ENCODE results near the gene HOPX.
"Not testable (repeated sequence)": the region's sequence is repeated elsewhere in the genome, so short reads cannot be mapped to it uniquely, and the experiment has no call there.

The HOPX gene

DNA sequence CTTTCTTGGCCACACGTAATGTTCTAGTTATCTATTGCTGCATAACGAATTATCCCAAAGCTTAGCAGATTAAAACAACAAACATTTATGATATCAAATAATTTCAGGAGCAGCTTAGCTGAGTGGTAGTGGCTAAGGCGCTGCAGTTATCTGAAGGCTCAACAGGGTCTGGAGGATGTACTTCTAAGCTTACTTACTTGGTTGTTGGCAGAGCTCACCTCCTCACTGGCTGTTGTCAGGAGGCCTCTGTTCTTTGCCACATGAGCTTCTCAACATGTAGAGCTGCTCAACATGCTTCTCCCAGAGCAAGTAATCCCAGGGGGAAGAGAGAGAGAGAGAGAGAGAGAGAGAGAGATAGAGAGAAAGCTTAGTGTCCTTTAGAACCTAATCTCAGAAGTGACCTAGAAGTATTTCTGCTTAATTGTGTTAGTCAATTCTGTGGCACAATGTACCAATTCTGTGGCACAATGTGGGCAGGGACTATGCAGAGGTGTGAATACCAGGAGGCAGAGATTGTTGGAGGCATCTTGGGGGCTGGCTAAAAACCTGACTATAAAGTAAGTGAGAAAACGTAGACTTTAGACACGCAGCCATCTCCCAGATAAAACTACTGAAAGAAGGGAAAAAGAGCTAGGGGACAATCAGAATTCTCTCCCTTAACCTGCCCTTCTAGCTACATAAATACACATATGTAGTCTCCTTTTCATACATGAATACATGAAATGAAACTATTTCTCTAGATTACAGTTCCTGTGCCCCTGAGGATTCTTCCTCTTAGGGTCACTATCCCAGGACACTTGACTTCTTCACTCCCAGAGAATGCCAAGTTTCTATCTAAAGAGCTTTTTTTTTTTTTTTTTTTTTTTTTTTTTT is 40.2 kb downstream of the HOPX start:
- in situ Hi-C loops (cut with HindIII; ENCODE audit: low pct_ligation_motif_present, low pct_unique_long_range_greater_than_20kb, low sequenced_read_pairs) = no loop called here
- DNase-seq = no peak

GRCh38 chr4:56637791-56638190 is 43.3 kb downstream of the HOPX start:
- in situ Hi-C loops (cut with HindIII; ENCODE audit: low pct_ligation_motif_present, low pct_unique_long_range_greater_than_20kb, low sequenced_read_pairs) = no loop called here
- no peak for DNase-seq

DNA sequence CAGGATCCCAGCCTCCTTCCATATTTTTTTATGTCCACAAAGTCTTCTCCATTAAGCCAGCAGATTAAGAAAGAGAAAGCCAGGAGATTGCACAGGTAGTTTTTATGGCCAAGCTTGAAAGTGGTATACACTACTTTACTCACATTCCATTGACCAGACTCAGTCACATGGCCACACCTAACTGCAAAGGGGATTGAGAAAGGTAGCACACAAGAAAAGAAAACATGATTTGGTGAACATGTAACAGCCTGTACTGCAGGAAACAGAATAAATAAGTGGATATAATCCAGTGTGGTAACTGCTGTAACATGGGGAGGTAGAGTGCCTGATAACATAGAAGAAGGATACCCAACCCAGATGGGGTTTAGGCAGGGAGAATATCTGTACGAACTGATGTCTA is 43.9 kb downstream of the HOPX start:
- in situ Hi-C loops (cut with HindIII; ENCODE audit: low pct_ligation_motif_present, low pct_unique_long_range_greater_than_20kb, low sequenced_read_pairs) = no loop called here
- DNase-seq = no peak

DNA sequence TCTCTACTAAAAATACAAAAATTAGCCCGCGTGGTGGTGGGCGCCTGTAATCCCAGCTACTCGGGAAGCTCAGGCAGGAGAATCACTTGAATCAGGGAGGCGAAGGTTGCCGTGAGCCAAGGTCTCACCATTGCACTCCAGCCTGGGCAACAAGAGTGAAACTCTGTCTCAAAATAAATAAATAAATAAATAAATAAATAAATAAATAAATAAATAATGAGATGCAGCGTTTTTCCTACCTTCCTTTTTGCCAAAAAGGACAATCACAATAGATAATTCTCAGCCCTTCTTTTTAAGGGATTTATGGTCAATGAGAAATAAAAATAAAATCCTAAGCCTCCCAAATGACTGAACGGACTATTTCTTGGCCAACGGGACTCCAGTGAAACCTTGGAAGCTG is 46.1 kb downstream of the HOPX start:
- DNase-seq; in situ Hi-C loops (cut with HindIII; ENCODE audit: low pct_ligation_motif_present, low pct_unique_long_range_greater_than_20kb, low sequenced_read_pairs): not testable (repeated sequence)

DNA sequence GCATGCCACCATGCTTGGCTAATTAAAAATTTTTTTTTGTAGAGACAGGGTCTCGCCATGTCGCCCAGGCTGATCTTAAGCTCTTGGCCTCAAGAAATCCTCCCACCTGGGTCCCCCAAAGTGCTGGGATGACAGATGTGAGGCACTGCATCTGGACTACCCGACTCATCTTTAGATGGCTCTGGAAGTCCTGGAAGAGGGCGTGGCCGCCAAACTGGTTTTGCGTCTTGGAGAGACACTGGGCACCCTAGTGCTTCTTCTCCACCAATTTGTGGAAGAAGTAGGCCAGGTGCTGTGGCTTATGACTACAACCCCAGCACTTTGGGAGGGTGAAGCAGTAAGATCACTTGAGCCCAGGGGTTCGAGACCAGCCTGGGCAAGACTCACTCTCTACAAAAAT is 47.6 kb downstream of the HOPX start:
- DNase-seq = no peak

GRCh38 chr4:56630876-56631666 is 50.0 kb downstream of the HOPX start:
- DNase-seq = no peak
- in situ Hi-C loops (cut with HindIII; ENCODE audit: low pct_ligation_motif_present, low pct_unique_long_range_greater_than_20kb, low sequenced_read_pairs) = no loop called here

More for the DNA sequence above, 47.6 kb downstream of the HOPX start:
- in situ Hi-C loops (cut with HindIII; ENCODE audit: low pct_ligation_motif_present, low pct_unique_long_range_greater_than_20kb, low sequenced_read_pairs) = no loop called here

- in situ Hi-C loops (cut with HindIII; ENCODE audit: low pct_ligation_motif_present, low pct_unique_long_range_greater_than_20kb, low sequenced_read_pairs) = no loop called here
- no peak for DNase-seq
Measured at GRCh38 chr4:56628592-56628991, 52.5 kb downstream of the HOPX start.

DNA sequence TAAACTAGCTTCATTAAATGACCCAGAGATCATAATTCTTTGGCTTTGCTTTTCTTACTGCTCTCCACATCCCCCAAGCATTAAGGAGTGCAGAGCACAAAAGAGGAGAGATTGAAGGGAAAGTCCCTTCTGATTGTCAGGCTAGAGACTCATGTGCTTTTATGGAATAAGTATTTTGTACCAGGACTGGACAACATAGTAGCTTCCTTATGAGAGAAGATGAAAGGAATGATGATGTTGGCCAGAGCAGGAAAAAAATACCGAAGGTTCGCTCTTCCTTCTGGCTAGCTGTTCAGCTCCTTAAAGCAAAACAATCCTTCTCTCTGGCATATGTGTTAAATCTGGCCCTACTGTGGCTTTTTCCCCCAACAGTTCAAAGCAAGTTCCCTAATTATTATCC is 53.1 kb downstream of the HOPX start:
- in situ Hi-C loops (cut with HindIII; ENCODE audit: low pct_ligation_motif_present, low pct_unique_long_range_greater_than_20kb, low sequenced_read_pairs) = no loop called here

DNA sequence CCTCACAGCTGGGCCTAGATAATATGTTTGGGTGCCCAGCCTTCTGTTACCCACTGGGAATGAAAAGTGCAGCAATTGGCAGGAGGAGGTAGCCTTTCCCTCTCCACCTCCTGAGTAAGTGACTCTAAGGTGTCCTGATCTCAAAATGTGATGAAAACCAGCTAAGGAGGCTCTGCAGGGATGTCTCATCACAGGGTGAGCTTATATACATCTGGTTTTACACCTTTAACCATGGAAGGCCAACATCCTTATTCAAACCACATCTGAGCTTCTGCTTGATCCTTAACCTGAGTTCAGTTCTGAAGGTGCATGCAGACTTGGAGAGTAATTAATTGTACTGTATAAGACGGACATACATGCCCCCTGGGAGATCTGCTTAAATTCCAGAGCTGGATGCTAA is 53.7 kb downstream of the HOPX start:
- DNase-seq = no peak
- in situ Hi-C loops (cut with HindIII; ENCODE audit: low pct_ligation_motif_present, low pct_unique_long_range_greater_than_20kb, low sequenced_read_pairs) = no loop called here

More for the DNA sequence above, 53.1 kb downstream of the HOPX start:
- no peak for DNase-seq

DNA sequence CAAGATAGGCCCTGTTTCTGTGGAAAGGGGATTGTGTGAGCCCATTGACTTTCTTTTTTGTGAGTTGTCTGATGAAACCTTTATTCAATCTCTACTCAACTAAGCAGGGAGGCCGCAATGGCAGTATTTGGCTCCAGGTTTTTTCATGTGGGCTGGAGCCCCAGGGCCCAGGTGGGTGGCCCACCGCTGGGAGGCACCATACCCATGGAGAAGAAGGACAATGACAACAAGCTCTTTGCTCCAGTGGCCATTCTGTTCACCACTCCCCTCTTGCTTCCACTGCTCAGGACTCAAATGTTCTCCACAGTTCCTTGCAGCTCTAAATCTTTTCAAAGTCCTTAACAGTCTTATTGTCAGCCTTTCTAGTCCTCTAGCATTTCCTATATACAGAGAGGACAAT is 54.1 kb downstream of the HOPX start:
- DNase-seq = no peak
- in situ Hi-C loops (cut with HindIII; ENCODE audit: low pct_ligation_motif_present, low pct_unique_long_range_greater_than_20kb, low sequenced_read_pairs) = no loop called here

- in situ Hi-C loops (cut with HindIII; ENCODE audit: low pct_ligation_motif_present, low pct_unique_long_range_greater_than_20kb, low sequenced_read_pairs) = no loop called here
- no peak for DNase-seq
Measured at GRCh38 chr4:56626420-56626819, 54.7 kb downstream of the HOPX start.

DNA sequence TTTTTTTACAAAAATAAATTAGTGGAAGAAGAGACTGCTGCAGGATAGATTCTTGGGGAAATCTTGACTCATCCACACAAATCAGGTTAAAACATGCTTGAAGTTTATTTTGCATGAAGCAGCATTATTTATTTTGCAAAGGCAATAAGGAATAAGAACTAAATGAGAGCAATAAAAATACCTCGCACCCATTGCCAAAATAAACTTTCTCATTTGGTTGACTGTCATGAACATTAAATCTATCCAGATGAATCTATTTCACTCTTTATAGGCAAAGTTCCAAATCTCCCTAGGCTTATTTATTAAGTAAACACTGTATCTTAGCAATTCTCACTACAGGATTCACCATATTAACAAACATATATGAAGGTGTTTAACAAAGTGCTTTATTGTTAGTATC is 58.9 kb downstream of the HOPX start:
- no peak for DNase-seq
- in situ Hi-C loops (cut with HindIII; ENCODE audit: low pct_ligation_motif_present, low pct_unique_long_range_greater_than_20kb, low sequenced_read_pairs) = no loop called here

DNA sequence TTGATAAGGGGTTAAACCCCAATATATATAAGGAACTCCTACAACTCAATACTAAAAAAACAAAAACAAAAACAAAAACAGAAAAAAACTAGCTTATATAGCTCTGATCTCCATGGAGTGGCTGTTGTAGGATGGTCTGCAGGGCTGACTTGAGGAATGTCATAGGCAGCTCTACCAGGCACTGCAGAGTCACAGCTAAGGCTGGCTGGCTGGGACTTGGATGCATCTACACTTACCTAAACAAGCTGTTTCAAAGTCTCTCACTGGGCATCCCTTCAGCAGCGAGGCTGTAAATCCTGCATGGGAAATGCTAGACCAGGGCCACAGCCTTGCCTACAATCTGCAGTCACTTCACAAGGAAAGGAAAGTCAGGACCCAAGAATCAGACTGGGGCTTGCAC is 61.3 kb downstream of the HOPX start:
- DNase-seq = no peak
- in situ Hi-C loops (cut with HindIII; ENCODE audit: low pct_ligation_motif_present, low pct_unique_long_range_greater_than_20kb, low sequenced_read_pairs) = no loop called here

- in situ Hi-C loops (cut with HindIII; ENCODE audit: low pct_ligation_motif_present, low pct_unique_long_range_greater_than_20kb, low sequenced_read_pairs) = no loop called here
- DNase-seq = no peak
Measured at GRCh38 chr4:56619160-56619559, 61.9 kb downstream of the HOPX start.

- in situ Hi-C loops (cut with HindIII; ENCODE audit: low pct_ligation_motif_present, low pct_unique_long_range_greater_than_20kb, low sequenced_read_pairs) = no loop called here
- DNase-seq = no peak
Measured at GRCh38 chr4:56618734-56619133, 62.4 kb downstream of the HOPX start.

- in situ Hi-C loops (cut with HindIII; ENCODE audit: low pct_ligation_motif_present, low pct_unique_long_range_greater_than_20kb, low sequenced_read_pairs) = no loop called here
Measured at GRCh38 chr4:56613101-56613862, 67.8 kb downstream of the HOPX start.

GRCh38 chr4:56612282-56612681 is 68.8 kb downstream of the HOPX start:
- peak; percentile 6 for DNase-seq

More at GRCh38 chr4:56613101-56613862, 67.8 kb downstream of the HOPX start:
- DNase-seq = peak; percentile 68

GRCh38 chr4:56611501-56611900 is 69.6 kb downstream of the HOPX start:
- in situ Hi-C loops (cut with HindIII; ENCODE audit: low pct_ligation_motif_present, low pct_unique_long_range_greater_than_20kb, low sequenced_read_pairs) = no loop called here
- DNase-seq = no peak

More at GRCh38 chr4:56612282-56612681, 68.8 kb downstream of the HOPX start:
- in situ Hi-C loops (cut with HindIII; ENCODE audit: low pct_ligation_motif_present, low pct_unique_long_range_greater_than_20kb, low sequenced_read_pairs) = no loop called here

DNA sequence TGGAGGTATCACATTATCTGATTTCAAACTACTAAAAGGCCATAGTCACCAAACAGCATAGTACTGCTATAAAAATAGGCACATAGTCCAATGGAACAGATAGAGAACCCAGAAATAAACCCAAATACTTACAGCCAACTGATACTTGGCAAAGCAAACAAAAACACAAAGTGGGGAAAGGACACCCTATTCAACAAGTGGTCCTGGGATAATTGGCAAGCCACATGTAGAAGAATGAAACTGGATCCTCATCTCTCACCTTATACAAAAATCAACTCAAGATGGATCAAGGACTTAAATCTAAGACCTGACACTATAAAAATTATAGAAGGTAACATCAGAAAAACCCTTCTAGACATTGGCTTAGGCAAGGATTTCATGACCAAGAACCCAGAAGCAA is 70.9 kb downstream of the HOPX start:
- DNase-seq; in situ Hi-C loops (cut with HindIII; ENCODE audit: low pct_ligation_motif_present, low pct_unique_long_range_greater_than_20kb, low sequenced_read_pairs): not testable (repeated sequence)

Measured in ACHN (cell line).